Suppressor macrophage (primary cell): ENCODE measurements around the gene NUF2.
"Not testable (repeated sequence)": the region's sequence is repeated elsewhere in the genome, so short reads cannot be mapped to it uniquely, and the experiment has no call there.

Experiments used
- DNase-seq, 4 experiments: peaks; one replicate each; pipeline ENCODE4 v3.0.0-alpha.2; 2020 to 2022

Gene NUF2

GRCh38 chr1:163335216-163335615 is 13.5 kb downstream of the NUF2 start:
- no peak for DNase-seq

- no peak for DNase-seq
Measured at GRCh38 chr1:163337631-163338030, 15.9 kb downstream of the NUF2 start.

GRCh38 chr1:163346326-163346870 is 24.6 kb downstream of the NUF2 start:
- DNase-seq: no peak

- no peak for DNase-seq
Measured at GRCh38 chr1:163347106-163347505, 25.4 kb downstream of the NUF2 start.

- no peak for DNase-seq
Measured at GRCh38 chr1:163351912-163352311, 30.2 kb downstream of the NUF2 start.

- no peak for DNase-seq
Measured at GRCh38 chr1:163357378-163357777, 35.6 kb downstream of the NUF2 start.

- not testable (repeated sequence) for DNase-seq
Measured at GRCh38 chr1:163358172-163358571, 36.4 kb downstream of the NUF2 start.

- no peak for DNase-seq
Measured at GRCh38 chr1:163361123-163361934, 39.6 kb downstream of the NUF2 start.

- DNase-seq: no peak
Measured at GRCh38 chr1:163365186-163365585, 43.4 kb downstream of the NUF2 start.

- no peak for DNase-seq
Measured at GRCh38 chr1:163366555-163366954, 44.8 kb downstream of the NUF2 start.

- DNase-seq: no peak
Measured at GRCh38 chr1:163367721-163368120, 46.0 kb downstream of the NUF2 start.

GRCh38 chr1:163372576-163372975 is 50.8 kb downstream of the NUF2 start:
- no peak for DNase-seq

- DNase-seq: no peak
Measured at GRCh38 chr1:163378554-163378953, 56.8 kb downstream of the NUF2 start.

GRCh38 chr1:163379801-163380200 is 58.0 kb downstream of the NUF2 start:
- DNase-seq: no peak

- DNase-seq: no peak
Measured at GRCh38 chr1:163381487-163382184, 59.9 kb downstream of the NUF2 start.

GRCh38 chr1:163382395-163382794 is 60.6 kb downstream of the NUF2 start:
- no peak for DNase-seq

- no peak for DNase-seq
Measured at GRCh38 chr1:163387146-163387545, 65.4 kb downstream of the NUF2 start.

GRCh38 chr1:163388970-163389369 is 67.2 kb downstream of the NUF2 start:
- DNase-seq: no peak

GRCh38 chr1:163395790-163396189 is 74.0 kb downstream of the NUF2 start:
- DNase-seq: no peak

GRCh38 chr1:163397451-163398200 is 75.9 kb downstream of the NUF2 start:
- no peak for DNase-seq

- DNase-seq: no peak
Measured at GRCh38 chr1:163399001-163399400, 77.2 kb downstream of the NUF2 start.

- no peak for DNase-seq
Measured at GRCh38 chr1:163399976-163400601, 78.3 kb downstream of the NUF2 start.

- DNase-seq: no peak
Measured at GRCh38 chr1:163401211-163401610, 79.5 kb downstream of the NUF2 start.
